OCI-LY1 (cell line): ENCODE measurements around the gene ALG2.
"Not testable (repeated sequence)": the region's sequence is repeated elsewhere in the genome, so short reads cannot be mapped to it uniquely, and the experiment has no call there.

Experiments used
- H2AFZ ChIP-seq: fragments of 200-600 bp; sonication (generic), shearing (Covaris generic); 2 replicates; pipeline ENCODE4 v1.6.0; 2014; ENCODE audit warnings: antibody characterized with exemption, mild to moderate bottlenecking, low read length
- H3F3A ChIP-seq: fragments of 200-600 bp; sonication (generic), shearing (Covaris generic); 2 replicates; pipeline ENCODE4 v1.6.0; 2014; ENCODE audit warnings: mild to moderate bottlenecking, antibody characterized with exemption, low read length, moderate library complexity; ENCODE audit not compliant: insufficient read depth
- H3K27ac ChIP-seq: fragments of 200-600 bp; sonication (generic); 2 replicates; pipeline ENCODE4 v1.5.1; 2014; ENCODE audit warnings: low read length, mixed run types, mild to moderate bottlenecking, low read depth; ENCODE audit not compliant: poor library complexity, severe bottlenecking
- H3K27me3 ChIP-seq: fragments of 200-600 bp; sonication (generic); 2 replicates; pipeline ENCODE4 v1.6.0; 2014; ENCODE audit warnings: antibody characterized with exemption, mild to moderate bottlenecking, low read length, moderate library complexity; ENCODE audit not compliant: insufficient read depth
- H3K36me3 ChIP-seq: fragments of 200-600 bp; sonication (generic); 2 replicates; pipeline ENCODE4 v1.6.1; 2014; ENCODE audit warnings: mild to moderate bottlenecking, antibody characterized with exemption, low read length, moderate library complexity, mixed read lengths; ENCODE audit not compliant: insufficient read depth
- H3K4me1 ChIP-seq: fragments of 200-600 bp; sonication (generic); 2 replicates; pipeline ENCODE4 v1.5.1; 2014; ENCODE audit warnings: mild to moderate bottlenecking, low read length, moderate library complexity; ENCODE audit not compliant: insufficient read depth, severe bottlenecking
- H3K4me2 ChIP-seq: fragments of 200-600 bp; sonication (generic), shearing (Covaris generic); 2 replicates; pipeline ENCODE4 v1.6.1; 2014; ENCODE audit warnings: low read length
- H3K4me3 ChIP-seq: fragments of 200-600 bp; sonication (generic); 2 replicates; pipeline ENCODE4 v1.5.1; 2014; ENCODE audit warnings: low read length, low read depth, mild to moderate bottlenecking, mixed read lengths; ENCODE audit not compliant: poor library complexity, severe bottlenecking
- H3K79me2 ChIP-seq: fragments of 200-600 bp; shearing (Covaris generic); 2 replicates; pipeline ENCODE4 v1.6.1; 2016; ENCODE audit warnings: mixed run types, low read length, mixed read lengths; ENCODE audit not compliant: insufficient read depth
- H3K9ac ChIP-seq: fragments of 200-600 bp; sonication (generic), shearing (Covaris generic); 2 replicates; pipeline ENCODE4 v1.6.1; 2014; ENCODE audit warnings: mild to moderate bottlenecking, low read length, mixed read lengths
- H3K9me2 ChIP-seq: fragments of 200-600 bp; sonication (generic), shearing (Covaris generic); 2 replicates; pipeline ENCODE4 v1.6.1; 2014; ENCODE audit warnings: low read depth, mild to moderate bottlenecking, low read length, mixed read lengths
- H3K9me3 ChIP-seq: fragments of 200-600 bp; shearing (Covaris generic); 2 replicates; pipeline ENCODE4 v1.6.1; 2014; ENCODE audit warnings: low read length, mixed read lengths
- H4K20me1 ChIP-seq: fragments of 200-600 bp; sonication (generic), shearing (Covaris generic); 2 replicates; pipeline ENCODE4 v1.6.0; 2016; ENCODE audit warnings: mild to moderate bottlenecking, low read length; ENCODE audit not compliant: insufficient read depth
- CTCF ChIP-seq: fragments of 200-600 bp; sonication (generic), shearing (Covaris generic); IDR thresholded peaks from 2 replicates; pipeline ENCODE4 v1.5.1; 2017; ENCODE audit warnings: mild to moderate bottlenecking, antibody characterized with exemption, low read length, moderate library complexity, mixed read lengths
- EZH2 ChIP-seq: fragments of 200-600 bp; sonication (generic), shearing (Covaris generic); IDR thresholded peaks from 2 replicates; pipeline ENCODE4 v1.8.0; 2017; ENCODE audit warnings: borderline replicate concordance, mixed run types, mild to moderate bottlenecking, antibody characterized with exemption, low read length, moderate library complexity, mixed read lengths

ALG2 gene

GRCh38 chr9:99238331-99238730 lies 16.6 kb upstream of the ALG2 start:
- Histone ChIP-seq H3K27me3 (no peaks in the 10 kb centered on the region), H3F3A (no peaks in the 10 kb centered on the region), H3K27ac (peak overlapping the region; percentile 99), H3K9me3 (0 out of 2 replicates have a peak, but pooled peaks cover 4% of the 10 kb centered on the region), H3K9ac (no peak overlapping the region; the same call in 1 of the 2 replicates), H4K20me1 (no peaks in the 10 kb centered on the region), H3K4me3 (no peak overlapping the region), H3K79me2 (no peaks in the 10 kb centered on the region), H3K4me2 (no peak overlapping the region), H3K4me1 (peaks cover 90% of the 10 kb centered on the region), H3K36me3 (peaks cover 31% of the 10 kb centered on the region), H3K9me2 (no peaks in the 10 kb centered on the region), H2AFZ (no peak overlapping the region)
- TF ChIP-seq EZH2 (no peak), CTCF (no peak)

GRCh38 chr9:99237849-99238248 lies 16.1 kb upstream of the ALG2 start:
- peaks cover 32% of the 10 kb centered on the region for H3K36me3 ChIP-seq
- not testable (repeated sequence) for H3K9ac ChIP-seq, H4K20me1 ChIP-seq, H3F3A ChIP-seq, H2AFZ ChIP-seq, H3K9me3 ChIP-seq, H3K79me2 ChIP-seq, H3K9me2 ChIP-seq, H3K27me3 ChIP-seq
- H3K27ac ChIP-seq, result peak overlapping the region; percentile 99
- H3K4me3 ChIP-seq, result peak overlapping the region; percentile 47
- H3K4me2 ChIP-seq, result peak overlapping the region; percentile 55; the same call in 1 of the 2 replicates
- H3K4me1 ChIP-seq, result peaks cover 91% of the 10 kb centered on the region

- Histone ChIP-seq H3F3A (no peaks in the 10 kb centered on the region), H3K9ac (peak overlapping the region; percentile 55), H3K27me3 (no peaks in the 10 kb centered on the region), H3K4me3 (peak overlapping the region; percentile 47), H3K36me3 (peaks cover 35% of the 10 kb centered on the region), H3K4me2 (peak overlapping the region; percentile 55), H2AFZ (no peak overlapping the region), H3K9me3 (no peaks in the 10 kb centered on the region), H3K4me1 (peaks cover 93% of the 10 kb centered on the region), H4K20me1 (no peaks in the 10 kb centered on the region), H3K9me2 (no peaks in the 10 kb centered on the region), H3K79me2 (no peaks in the 10 kb centered on the region), H3K27ac (peak overlapping the region; percentile 99)
- TF ChIP-seq EZH2 (no peak), CTCF (no peak)
Measured at GRCh38 chr9:99237356-99237755, 15.6 kb upstream of the ALG2 start.

- peak overlapping the region; percentile 55 for H3K4me2 ChIP-seq
- H3K9me2 ChIP-seq, result no peaks in the 10 kb centered on the region
- peaks cover 46% of the 10 kb centered on the region for H3K36me3 ChIP-seq
- peak overlapping the region; percentile 55 for H3K9ac ChIP-seq
- no peaks in the 10 kb centered on the region for H3K9me3 ChIP-seq
- peak overlapping the region; percentile 47 for H3K4me3 ChIP-seq
- no peaks in the 10 kb centered on the region for H3F3A ChIP-seq
- H3K27me3 ChIP-seq, result no peaks in the 10 kb centered on the region
- H4K20me1 ChIP-seq, result no peaks in the 10 kb centered on the region
- no peak overlapping the region for H2AFZ ChIP-seq
- no peak for TF ChIP-seq EZH2
- TF ChIP-seq CTCF, result no peak
- peak overlapping the region; percentile 99 for H3K27ac ChIP-seq
- no peaks in the 10 kb centered on the region for H3K79me2 ChIP-seq
- peaks cover 98% of the 10 kb centered on the region for H3K4me1 ChIP-seq
Measured at GRCh38 chr9:99235926-99236634, 14.3 kb upstream of the ALG2 start.
